Mammary epithelial cell (primary cell): ENCODE data around the gene THOC6.

ENCODE experiments used
- EZH2 ChIP-seq: IDR thresholded peaks from 2 replicates; pipeline ENCODE4 v1.6.1; 2012; ENCODE audit warnings: low read length, inconsistent platforms, borderline replicate concordance
- TF ChIP-seq, protein P1 (sequence below), 2 donors: IDR thresholded peaks in 1 of 2; conservative IDR thresholded peaks in 1 of 2; 2 replicates each; pipeline ENCODE4 v1.5.1; 2011 to 2012; ENCODE audit warnings: inconsistent platforms in 2 of 2, low read length in 2 of 2, mild to moderate bottlenecking in 2 of 2, control low read depth in 1 of 2, low read depth in 1 of 2; ENCODE audit not compliant: insufficient read depth in 1 of 2; ENCODE audit errors: extremely low read depth in 1 of 2

DNA sequence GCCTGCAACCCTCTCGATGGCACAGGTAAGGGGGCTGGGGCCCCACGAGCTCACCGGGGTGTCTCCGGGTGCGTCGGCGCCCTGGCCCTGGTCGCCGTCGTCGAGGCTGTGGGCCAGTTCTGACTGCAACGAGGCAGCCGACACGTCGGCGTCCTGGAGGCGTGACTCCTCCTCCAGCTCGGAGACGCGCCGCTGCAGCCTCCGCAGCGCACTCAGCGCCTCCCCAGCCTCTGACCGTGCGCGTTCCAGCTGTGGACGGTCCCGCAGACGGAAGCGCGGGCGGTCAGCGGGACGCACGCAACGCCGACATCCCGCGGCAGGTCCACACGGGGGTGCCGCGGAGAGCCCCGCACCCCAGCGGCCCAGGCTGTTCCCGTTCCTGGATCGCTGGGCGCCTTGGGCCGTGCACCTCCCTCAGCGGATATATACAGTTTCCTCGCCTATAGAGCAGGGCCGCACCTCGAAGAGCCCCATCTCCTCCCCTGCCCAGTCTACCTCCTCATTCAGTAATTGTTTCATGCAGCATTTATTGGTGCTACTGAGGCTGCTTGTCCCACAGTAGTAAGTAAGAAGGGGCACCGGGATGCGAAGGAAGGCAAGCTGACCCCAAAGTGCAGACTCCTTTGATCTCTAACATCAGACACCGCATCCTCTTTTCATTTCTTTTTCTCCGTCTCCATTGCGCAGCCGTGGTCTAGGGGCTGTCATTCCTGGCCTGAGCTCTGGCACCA is 5.8 kb downstream of the THOC6 start:
- TF ChIP-seq, protein P1, sequence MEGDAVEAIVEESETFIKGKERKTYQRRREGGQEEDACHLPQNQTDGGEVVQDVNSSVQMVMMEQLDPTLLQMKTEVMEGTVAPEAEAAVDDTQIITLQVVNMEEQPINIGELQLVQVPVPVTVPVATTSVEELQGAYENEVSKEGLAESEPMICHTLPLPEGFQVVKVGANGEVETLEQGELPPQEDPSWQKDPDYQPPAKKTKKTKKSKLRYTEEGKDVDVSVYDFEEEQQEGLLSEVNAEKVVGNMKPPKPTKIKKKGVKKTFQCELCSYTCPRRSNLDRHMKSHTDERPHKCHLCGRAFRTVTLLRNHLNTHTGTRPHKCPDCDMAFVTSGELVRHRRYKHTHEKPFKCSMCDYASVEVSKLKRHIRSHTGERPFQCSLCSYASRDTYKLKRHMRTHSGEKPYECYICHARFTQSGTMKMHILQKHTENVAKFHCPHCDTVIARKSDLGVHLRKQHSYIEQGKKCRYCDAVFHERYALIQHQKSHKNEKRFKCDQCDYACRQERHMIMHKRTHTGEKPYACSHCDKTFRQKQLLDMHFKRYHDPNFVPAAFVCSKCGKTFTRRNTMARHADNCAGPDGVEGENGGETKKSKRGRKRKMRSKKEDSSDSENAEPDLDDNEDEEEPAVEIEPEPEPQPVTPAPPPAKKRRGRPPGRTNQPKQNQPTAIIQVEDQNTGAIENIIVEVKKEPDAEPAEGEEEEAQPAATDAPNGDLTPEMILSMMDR (conservative IDR thresholded peaks at IDR 0.05 in 1 of 2, IDR thresholded peaks at IDR 0.05 in 1 of 2; ENCODE audit: extremely low read depth in 1 of 2, insufficient read depth in 1 of 2, low read depth in 1 of 2, low read length in 2 of 2) = no peak
- no peak for TF ChIP-seq EZH2
